ENCODE measurements around the gene C2CD2.

C2CD2 gene

GRCh38 chr21:41924368-41924754 lies 29.5 kb downstream of the C2CD2 start:
- ATAC-seq = no peak
- TF ChIP-seq ISL1 (CRISPR knock-in tag; IDR thresholded peaks at IDR 0.05) = no peak
- no peak for TF ChIP-seq GLIS3 (CRISPR knock-in tag; IDR thresholded peaks at IDR 0.05)
- TF ChIP-seq ZFP30 (CRISPR knock-in tag; IDR thresholded peaks at IDR 0.05) = no peak
- TF ChIP-seq SNAI2 (CRISPR knock-in tag; IDR thresholded peaks at IDR 0.05) = no peak
- TF ChIP-seq ARNTL (CRISPR knock-in tag; IDR thresholded peaks at IDR 0.05; ENCODE audit: borderline replicate concordance, low read depth) = no peak
- no peak for TF ChIP-seq CREB5 (CRISPR knock-in tag; IDR thresholded peaks at IDR 0.05; ENCODE audit: low read depth)
- no peak for TF ChIP-seq ZNF8 (CRISPR knock-in tag; IDR thresholded peaks at IDR 0.05)
- no peak for TF ChIP-seq RARB (CRISPR knock-in tag; IDR thresholded peaks at IDR 0.05)
- TF ChIP-seq TSHZ2 (CRISPR knock-in tag; IDR thresholded peaks at IDR 0.05) = no peak
- no peak for TF ChIP-seq ZFP3 (CRISPR knock-in tag; IDR thresholded peaks at IDR 0.05)
- no peak for TF ChIP-seq TCF4 (CRISPR knock-in tag; IDR thresholded peaks at IDR 0.05; ENCODE audit: borderline replicate concordance)
- TF ChIP-seq CSRNP3 (CRISPR knock-in tag; IDR thresholded peaks at IDR 0.05) = no peak
- TF ChIP-seq ZNF565 (CRISPR knock-in tag; conservative IDR thresholded peaks at IDR 0.05; ENCODE audit: low read depth) = no peak
- no peak for TF ChIP-seq PATZ1 (CRISPR knock-in tag; IDR thresholded peaks at IDR 0.05; ENCODE audit: borderline replicate concordance)
- TF ChIP-seq BACH2 (CRISPR knock-in tag; IDR thresholded peaks at IDR 0.05; ENCODE audit: borderline replicate concordance) = no peak
- no peak for TF ChIP-seq ZNF70 (CRISPR knock-in tag; IDR thresholded peaks at IDR 0.05)
- TF ChIP-seq POU6F1 (CRISPR knock-in tag; IDR thresholded peaks at IDR 0.05; ENCODE audit: borderline replicate concordance, low read depth) = no peak
- TF ChIP-seq OSR1 (CRISPR knock-in tag; IDR thresholded peaks at IDR 0.05) = no peak
- no peak for TF ChIP-seq ESRRG (CRISPR knock-in tag; IDR thresholded peaks at IDR 0.05)
- TF ChIP-seq TOX (CRISPR knock-in tag; IDR thresholded peaks at IDR 0.05; ENCODE audit: borderline replicate concordance) = no peak

GRCh38 chr21:41923631-41924367 lies 30.0 kb downstream of the C2CD2 start:
- TF ChIP-seq ZNF8 (CRISPR knock-in tag; IDR thresholded peaks at IDR 0.05) = no peak
- TF ChIP-seq CSRNP3 (CRISPR knock-in tag; IDR thresholded peaks at IDR 0.05) = no peak
- no peak for TF ChIP-seq TCF4 (CRISPR knock-in tag; IDR thresholded peaks at IDR 0.05; ENCODE audit: borderline replicate concordance)
- no peak for TF ChIP-seq BACH2 (CRISPR knock-in tag; IDR thresholded peaks at IDR 0.05; ENCODE audit: borderline replicate concordance)
- no peak for TF ChIP-seq ZNF70 (CRISPR knock-in tag; IDR thresholded peaks at IDR 0.05)
- TF ChIP-seq ESRRG (CRISPR knock-in tag; IDR thresholded peaks at IDR 0.05) = no peak
- no peak for TF ChIP-seq TOX (CRISPR knock-in tag; IDR thresholded peaks at IDR 0.05; ENCODE audit: borderline replicate concordance)
- TF ChIP-seq ZNF565 (CRISPR knock-in tag; conservative IDR thresholded peaks at IDR 0.05; ENCODE audit: low read depth) = no peak
- no peak for TF ChIP-seq ZFP3 (CRISPR knock-in tag; IDR thresholded peaks at IDR 0.05)
- no peak for TF ChIP-seq ZC3H10 (CRISPR knock-in tag; IDR thresholded peaks at IDR 0.05)
- no peak for TF ChIP-seq RARB (CRISPR knock-in tag; IDR thresholded peaks at IDR 0.05)
- TF ChIP-seq ARNTL (CRISPR knock-in tag; IDR thresholded peaks at IDR 0.05; ENCODE audit: borderline replicate concordance, low read depth) = no peak
- TF ChIP-seq CSDC2 (CRISPR knock-in tag; IDR thresholded peaks at IDR 0.05) = no peak
- no peak for ATAC-seq

All from SK-N-SH treated with all-trans-retinoic acid at 6 μM for 48 hours (cell line).